ENCODE data around the gene DNASE1L2.

- no peak for TF ChIP-seq CTCF (IDR thresholded peaks at IDR 0.05; ENCODE audit: low read depth, low read length)
- TF ChIP-seq, protein P1, sequence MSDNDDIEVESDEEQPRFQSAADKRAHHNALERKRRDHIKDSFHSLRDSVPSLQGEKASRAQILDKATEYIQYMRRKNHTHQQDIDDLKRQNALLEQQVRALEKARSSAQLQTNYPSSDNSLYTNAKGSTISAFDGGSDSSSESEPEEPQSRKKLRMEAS (IDR thresholded peaks at IDR 0.05; ENCODE audit: low read depth, low read length) = no peak
Observed at GRCh38 chr16:2280461-2280860, 44.2 kb downstream of the DNASE1L2 start.

All from NB4 (cell line).